ENCODE data around the gene CEP89.

Gene CEP89

DNA sequence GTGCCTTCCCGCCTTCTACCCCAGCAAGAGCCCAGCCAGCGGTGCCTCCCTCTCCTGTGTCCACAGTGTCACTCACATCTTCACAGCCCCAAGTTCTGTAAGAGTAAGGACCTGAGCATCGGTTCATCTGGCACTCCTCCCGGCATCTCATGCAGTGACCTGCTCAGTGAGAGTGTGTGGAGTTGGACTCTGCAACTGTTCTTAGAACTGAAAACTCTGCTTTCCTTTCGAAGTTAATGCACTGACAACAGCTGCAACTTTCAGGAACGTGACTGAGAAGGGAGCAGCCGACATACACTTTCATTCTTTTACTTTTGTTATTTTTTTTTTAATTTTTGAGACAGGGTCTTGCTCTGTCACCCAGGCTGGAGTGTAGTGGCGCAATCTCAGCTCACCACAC lies 41.2 kb downstream of the CEP89 start:
- H3K4me2 ChIP-seq (ENCODE audit: low read length) = no peak overlapping the region
- TF ChIP-seq EZH2phosphoT487 (IDR thresholded peaks at IDR 0.05; ENCODE audit: low read depth) = no peak
- TF ChIP-seq, protein P1, sequence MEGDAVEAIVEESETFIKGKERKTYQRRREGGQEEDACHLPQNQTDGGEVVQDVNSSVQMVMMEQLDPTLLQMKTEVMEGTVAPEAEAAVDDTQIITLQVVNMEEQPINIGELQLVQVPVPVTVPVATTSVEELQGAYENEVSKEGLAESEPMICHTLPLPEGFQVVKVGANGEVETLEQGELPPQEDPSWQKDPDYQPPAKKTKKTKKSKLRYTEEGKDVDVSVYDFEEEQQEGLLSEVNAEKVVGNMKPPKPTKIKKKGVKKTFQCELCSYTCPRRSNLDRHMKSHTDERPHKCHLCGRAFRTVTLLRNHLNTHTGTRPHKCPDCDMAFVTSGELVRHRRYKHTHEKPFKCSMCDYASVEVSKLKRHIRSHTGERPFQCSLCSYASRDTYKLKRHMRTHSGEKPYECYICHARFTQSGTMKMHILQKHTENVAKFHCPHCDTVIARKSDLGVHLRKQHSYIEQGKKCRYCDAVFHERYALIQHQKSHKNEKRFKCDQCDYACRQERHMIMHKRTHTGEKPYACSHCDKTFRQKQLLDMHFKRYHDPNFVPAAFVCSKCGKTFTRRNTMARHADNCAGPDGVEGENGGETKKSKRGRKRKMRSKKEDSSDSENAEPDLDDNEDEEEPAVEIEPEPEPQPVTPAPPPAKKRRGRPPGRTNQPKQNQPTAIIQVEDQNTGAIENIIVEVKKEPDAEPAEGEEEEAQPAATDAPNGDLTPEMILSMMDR (IDR thresholded peaks at IDR 0.05; ENCODE audit: low read depth, low read length) = no peak
- H3K27ac ChIP-seq (ENCODE audit: low read length) = no peak overlapping the region
- H3K79me2 ChIP-seq (ENCODE audit: low read length) = no peaks in the 10 kb centered on the region
- no peak overlapping the region for H3K9ac ChIP-seq (ENCODE audit: low read length)
- H4K20me1 ChIP-seq (ENCODE audit: insufficient read depth, low read length) = no peaks in the 10 kb centered on the region
- H3K36me3 ChIP-seq (replicated peaks; ENCODE audit: low read depth, low read length) = peaks cover 15% of the 10 kb centered on the region
- H3K4me1 ChIP-seq (ENCODE audit: low read length) = no peaks in the 10 kb centered on the region
- 0 out of 2 replicates have a peak, but pooled peaks cover 5% of the 10 kb centered on the region for H3K9me3 ChIP-seq (ENCODE audit: insufficient read depth, low read length)
- H3K27me3 ChIP-seq (ENCODE audit: low read depth, low read length) = no peaks in the 10 kb centered on the region
- no peak overlapping the region for H2AFZ ChIP-seq (ENCODE audit: low read depth, low read length)
- H3K4me3 ChIP-seq (ENCODE audit: low read length) = no peak overlapping the region

DNA sequence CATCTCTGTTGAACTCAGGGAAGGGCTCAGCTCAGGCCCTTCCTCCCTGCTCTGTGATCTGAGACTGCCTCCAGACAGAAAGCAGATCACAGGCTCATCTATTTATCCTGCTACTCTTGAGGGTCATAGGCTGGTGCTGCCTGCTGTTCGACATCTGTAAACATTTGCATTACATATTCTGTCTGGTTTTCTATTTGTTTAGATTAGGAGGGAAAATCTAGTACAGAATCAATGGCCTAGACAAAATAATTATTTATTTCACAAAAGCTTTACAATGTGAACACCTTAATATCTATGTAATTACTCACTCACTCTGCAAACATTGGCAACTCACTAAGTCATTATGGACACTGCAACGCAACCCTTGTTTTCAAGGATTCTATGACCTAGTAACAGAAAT lies 43.0 kb downstream of the CEP89 start:
- Histone ChIP-seq H3K4me2 (ENCODE audit: low read length) (no peak overlapping the region), H3K36me3 (replicated peaks; ENCODE audit: low read depth, low read length) (peaks cover 15% of the 10 kb centered on the region), H3K79me2 (ENCODE audit: low read length) (no peaks in the 10 kb centered on the region)

DNA sequence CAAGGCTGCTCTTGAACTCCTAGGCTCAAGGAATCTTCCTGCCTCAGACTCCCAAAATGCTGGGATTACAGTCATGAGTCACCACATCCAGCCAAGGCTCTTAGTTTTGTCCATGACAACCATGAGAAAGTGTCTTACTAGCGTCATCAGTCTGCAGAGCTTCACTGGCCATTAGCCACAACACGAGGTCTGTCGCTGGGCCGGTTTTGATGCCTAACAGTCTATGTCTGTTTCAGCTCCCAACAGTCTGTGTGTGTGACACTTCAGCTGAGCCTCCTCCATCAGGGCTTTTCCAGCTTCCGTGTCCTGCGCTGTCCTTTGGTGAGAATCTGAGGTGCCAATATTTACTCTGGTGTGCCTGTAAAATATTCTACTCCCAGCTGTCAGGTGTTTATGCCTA lies 47.6 kb downstream of the CEP89 start:
- Histone ChIP-seq H3K4me2 (ENCODE audit: low read length) (no peak overlapping the region), H3K79me2 (ENCODE audit: low read length) (no peaks in the 10 kb centered on the region), H3K27ac (ENCODE audit: low read length) (no peak overlapping the region), H3K4me1 (ENCODE audit: low read length) (no peaks in the 10 kb centered on the region), H3K27me3 (ENCODE audit: low read depth, low read length) (no peaks in the 10 kb centered on the region), H3K9me3 (ENCODE audit: insufficient read depth, low read length) (0 out of 2 replicates have a peak, but pooled peaks cover 5% of the 10 kb centered on the region), H4K20me1 (ENCODE audit: insufficient read depth, low read length) (no peaks in the 10 kb centered on the region), H3K36me3 (replicated peaks; ENCODE audit: low read depth, low read length) (peaks cover 13% of the 10 kb centered on the region), H3K4me3 (ENCODE audit: low read length) (no peak overlapping the region), H3K9ac (ENCODE audit: low read length) (no peak overlapping the region), H2AFZ (ENCODE audit: low read depth, low read length) (no peak overlapping the region)
- TF ChIP-seq, protein P1 (IDR thresholded peaks at IDR 0.05; ENCODE audit: low read depth, low read length) = no peak
- TF ChIP-seq EZH2phosphoT487 (IDR thresholded peaks at IDR 0.05; ENCODE audit: low read depth) = no peak

More for the DNA sequence above, 43.0 kb downstream of the CEP89 start:
- H3K4me1 ChIP-seq (ENCODE audit: low read length) = no peaks in the 10 kb centered on the region
- H3K27me3 ChIP-seq (ENCODE audit: low read depth, low read length) = no peaks in the 10 kb centered on the region
- no peak overlapping the region for H3K4me3 ChIP-seq (ENCODE audit: low read length)
- H2AFZ ChIP-seq (ENCODE audit: low read depth, low read length) = no peak overlapping the region
- H4K20me1 ChIP-seq (ENCODE audit: insufficient read depth, low read length) = no peaks in the 10 kb centered on the region
- no peak overlapping the region for H3K27ac ChIP-seq (ENCODE audit: low read length)
- H3K9ac ChIP-seq (ENCODE audit: low read length) = no peak overlapping the region
- H3K9me3 ChIP-seq (ENCODE audit: insufficient read depth, low read length) = 0 out of 2 replicates have a peak, but pooled peaks cover 5% of the 10 kb centered on the region
- TF ChIP-seq EZH2phosphoT487 (IDR thresholded peaks at IDR 0.05; ENCODE audit: low read depth) = no peak
- TF ChIP-seq, protein P1 (IDR thresholded peaks at IDR 0.05; ENCODE audit: low read depth, low read length) = no peak

DNA sequence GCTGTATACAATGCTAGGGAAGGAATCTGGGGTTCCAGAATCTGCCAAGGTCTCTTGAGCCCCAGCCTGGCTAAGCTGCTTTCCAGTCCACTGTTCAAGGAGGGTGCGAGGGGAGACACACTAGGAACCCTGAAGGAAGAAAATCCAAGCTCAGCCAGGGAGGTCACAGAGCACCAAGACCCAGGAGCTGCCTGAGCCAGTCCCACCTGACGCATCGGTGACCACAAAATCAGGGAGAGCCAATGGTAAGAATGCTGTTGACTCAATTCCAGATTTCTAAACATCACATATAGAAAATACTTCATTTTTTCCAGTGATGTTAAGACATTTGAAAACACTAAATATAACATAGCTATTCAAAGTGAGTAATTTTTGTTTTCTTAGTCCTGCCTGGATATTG lies 50.1 kb downstream of the CEP89 start:
- Histone ChIP-seq H3K9me3 (ENCODE audit: insufficient read depth, low read length) (no peaks in the 10 kb centered on the region), H3K27ac (ENCODE audit: low read length) (no peak overlapping the region), H3K4me3 (ENCODE audit: low read length) (no peak overlapping the region), H3K4me2 (ENCODE audit: low read length) (no peak overlapping the region), H3K27me3 (ENCODE audit: low read depth, low read length) (no peaks in the 10 kb centered on the region), H3K36me3 (replicated peaks; ENCODE audit: low read depth, low read length) (peaks cover 3% of the 10 kb centered on the region), H3K79me2 (ENCODE audit: low read length) (no peaks in the 10 kb centered on the region), H4K20me1 (ENCODE audit: insufficient read depth, low read length) (no peaks in the 10 kb centered on the region), H2AFZ (ENCODE audit: low read depth, low read length) (no peak overlapping the region), H3K4me1 (ENCODE audit: low read length) (no peaks in the 10 kb centered on the region), H3K9ac (ENCODE audit: low read length) (no peak overlapping the region)
- TF ChIP-seq, protein P1 (IDR thresholded peaks at IDR 0.05; ENCODE audit: low read depth, low read length) = no peak
- TF ChIP-seq EZH2phosphoT487 (IDR thresholded peaks at IDR 0.05; ENCODE audit: low read depth) = no peak

Data from OCI-LY3 (cell line).